Measurements from ENCODE around the gene PCBP3. TPM values are rescaled to one million over a fixed set of nuclear protein-coding genes. Genes with fewer than 3 reads are reported as not detected.

Gene PCBP3
- total RNA-seq, 6 experiments from 2014 or later = not detected

- no peak for DNase-seq
- H3K27ac Mint-ChIP-seq = no peak overlapping the region
Measured at GRCh38 chr21:45724994-45725843, 81.7 kb downstream of the PCBP3 start.

DNA sequence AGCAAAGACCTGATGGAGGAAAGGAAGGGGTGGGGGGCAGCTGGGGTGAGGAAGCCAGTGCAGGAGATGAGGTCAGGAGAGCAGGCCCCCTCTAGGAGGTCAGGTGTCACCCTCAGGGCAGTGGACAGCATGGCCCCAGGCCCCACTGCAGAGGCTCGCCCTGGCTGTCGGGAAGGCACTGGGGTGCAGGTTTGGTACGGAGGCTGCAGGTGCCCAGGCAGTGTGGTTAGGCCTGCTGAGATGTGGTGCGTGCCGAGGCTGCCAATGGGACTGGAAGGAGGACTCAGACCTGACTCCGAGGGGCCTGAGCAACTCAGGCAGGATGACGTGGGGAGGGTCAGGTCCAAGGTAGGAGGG, 82.3 kb downstream of the PCBP3 start:
- Mint-ChIP-seq H3K4me1 (ENCODE audit: low read depth) (no peaks in the 10 kb centered on the region), H3K36me3 (ENCODE audit: low read depth) (no peaks in the 10 kb centered on the region), H3K9me3 (no peaks in the 10 kb centered on the region), H3K27ac (no peak overlapping the region), H3K27me3 (ENCODE audit: insufficient read depth) (peaks cover 26% of the 10 kb centered on the region), H3K4me3 (no peak overlapping the region)
- DNase-seq = no peak
- no peak for TF ChIP-seq CTCF (IDR thresholded peaks at IDR 0.05)

More at GRCh38 chr21:45724994-45725843, 81.7 kb downstream of the PCBP3 start:
- peaks cover 27% of the 10 kb centered on the region for H3K27me3 Mint-ChIP-seq (ENCODE audit: insufficient read depth)
- H3K4me3 Mint-ChIP-seq = no peak overlapping the region
- no peaks in the 10 kb centered on the region for H3K9me3 Mint-ChIP-seq
- no peaks in the 10 kb centered on the region for H3K36me3 Mint-ChIP-seq (ENCODE audit: low read depth)
- no peak for TF ChIP-seq CTCF (IDR thresholded peaks at IDR 0.05)
- H3K4me1 Mint-ChIP-seq (ENCODE audit: low read depth) = no peaks in the 10 kb centered on the region

DNA sequence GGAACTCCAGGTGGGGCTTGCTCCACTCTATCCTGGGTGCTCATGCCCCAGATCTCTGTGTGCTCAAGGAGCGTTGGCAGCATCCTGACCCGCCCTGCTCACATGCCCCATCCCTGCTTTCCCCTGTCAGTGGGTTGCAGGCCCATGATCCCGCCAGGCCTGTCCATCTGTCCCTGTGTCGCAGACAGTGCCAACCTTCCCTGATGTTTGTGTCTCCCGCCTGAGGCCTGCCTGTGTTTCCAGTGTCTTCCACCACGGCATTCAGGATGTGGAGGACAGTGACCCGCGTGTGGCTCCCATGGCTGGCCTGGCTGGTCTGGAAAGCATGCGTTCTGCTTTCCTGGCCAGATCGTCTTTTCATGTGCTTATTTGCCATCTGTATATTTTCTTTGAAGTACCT, 82.9 kb downstream of the PCBP3 start:
- no peak for DNase-seq
- TF ChIP-seq CTCF (IDR thresholded peaks at IDR 0.05) = no peak
- H3K9me3 Mint-ChIP-seq = no peaks in the 10 kb centered on the region
- peaks cover 30% of the 10 kb centered on the region for H3K27me3 Mint-ChIP-seq (ENCODE audit: insufficient read depth)
- H3K27ac Mint-ChIP-seq = no peak overlapping the region
- no peaks in the 10 kb centered on the region for H3K36me3 Mint-ChIP-seq (ENCODE audit: low read depth)
- H3K4me1 Mint-ChIP-seq (ENCODE audit: low read depth) = no peaks in the 10 kb centered on the region
- no peak overlapping the region for H3K4me3 Mint-ChIP-seq

DNA sequence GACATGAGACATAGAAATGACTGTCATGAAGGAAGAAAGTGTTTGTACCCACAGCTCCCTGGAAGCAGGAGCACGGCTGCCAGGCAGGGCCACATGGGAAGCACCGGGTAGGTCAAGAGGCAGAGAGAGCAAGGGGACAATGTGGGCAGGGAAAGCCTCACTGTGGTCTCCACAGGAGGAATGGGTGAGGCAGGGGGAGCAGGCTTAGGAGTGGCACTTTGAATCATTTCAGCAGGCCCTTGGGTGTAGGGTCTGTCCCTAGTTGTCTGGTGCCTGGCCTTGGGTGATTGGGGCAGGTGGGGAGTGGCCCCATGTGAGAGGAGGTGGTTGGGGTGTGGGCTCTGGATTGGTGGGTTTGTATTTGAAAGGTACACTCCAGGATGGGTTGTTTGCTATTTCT, 83.9 kb downstream of the PCBP3 start:
- H3K27ac Mint-ChIP-seq = no peak overlapping the region
- H3K9me3 Mint-ChIP-seq = no peaks in the 10 kb centered on the region
- DNase-seq = no peak
- no peaks in the 10 kb centered on the region for H3K36me3 Mint-ChIP-seq (ENCODE audit: low read depth)
- H3K4me1 Mint-ChIP-seq (ENCODE audit: low read depth) = no peaks in the 10 kb centered on the region
- H3K4me3 Mint-ChIP-seq = no peak overlapping the region
- TF ChIP-seq CTCF (IDR thresholded peaks at IDR 0.05) = no peak
- peaks cover 28% of the 10 kb centered on the region for H3K27me3 Mint-ChIP-seq (ENCODE audit: insufficient read depth)

GRCh38 chr21:45735259-45736000, 91.9 kb downstream of the PCBP3 start:
- H3K9me3 Mint-ChIP-seq = no peaks in the 10 kb centered on the region
- H3K4me1 Mint-ChIP-seq (ENCODE audit: low read depth) = no peaks in the 10 kb centered on the region
- no peak for DNase-seq
- H3K4me3 Mint-ChIP-seq = no peak overlapping the region
- no peaks in the 10 kb centered on the region for H3K36me3 Mint-ChIP-seq (ENCODE audit: low read depth)
- H3K27me3 Mint-ChIP-seq (ENCODE audit: insufficient read depth) = peaks cover 17% of the 10 kb centered on the region
- TF ChIP-seq CTCF (IDR thresholded peaks at IDR 0.05) = no peak
- H3K27ac Mint-ChIP-seq = no peak overlapping the region

Data from HFFc6 (cell line).